Liver (tissue), 9 donors: ENCODE data around the gene GALNT6. TPM values are rescaled to one million over a fixed set of nuclear protein-coding genes. Genes with fewer than 3 reads are reported as not detected.

Source experiments
- DNase-seq: peaks from one replicate; pipeline ENCODE4 v3.0.0-alpha.2; 2017; ENCODE audit warnings: low spot score
- H3K27ac ChIP-seq, 2 donors: one replicate each; pipeline ENCODE4 v1.7.0; 2013; ENCODE audit warnings: inconsistent platforms in 2 of 2, low read length in 2 of 2, control low read depth in 1 of 2, low read depth in 1 of 2, mild to moderate bottlenecking in 1 of 2
- H3K27me3 ChIP-seq, 4 donors: one replicate each; pipeline versions ENCODE4 v1.6.1 to v1.7.0; 2013; ENCODE audit warnings: low read length in 3 of 4, inconsistent platforms in 1 of 4, mild to moderate bottlenecking in 1 of 4, moderate library complexity in 1 of 4; ENCODE audit not compliant: control insufficient read depth in 4 of 4, insufficient read depth in 4 of 4
- H3K36me3 ChIP-seq, 4 donors: one replicate each; pipeline versions ENCODE4 v1.6.1 to v1.7.0; 2013; ENCODE audit warnings: low read length in 3 of 4, mild to moderate bottlenecking in 3 of 4, low read depth in 1 of 4, moderate library complexity in 1 of 4; ENCODE audit not compliant: control insufficient read depth in 4 of 4, insufficient read depth in 3 of 4
- H3K4me1 ChIP-seq, 4 donors: one replicate each; pipeline versions ENCODE4 v1.6.1 to v1.7.0; 2013; ENCODE audit warnings: low read length in 3 of 4, mild to moderate bottlenecking in 3 of 4, moderate library complexity in 1 of 4; ENCODE audit not compliant: control insufficient read depth in 4 of 4, insufficient read depth in 4 of 4
- H3K4me3 ChIP-seq, 3 donors: one replicate each; pipeline versions ENCODE4 v1.6.1 to v1.7.0; 2013; ENCODE audit warnings: low read length in 3 of 3, control low read depth in 1 of 3, low read depth in 1 of 3, mild to moderate bottlenecking in 1 of 3
- H3K9ac ChIP-seq, 2 donors: one replicate each; pipeline ENCODE4 v1.7.0; 2013; ENCODE audit warnings: low read length in 2 of 2, mild to moderate bottlenecking in 2 of 2, moderate library complexity in 2 of 2, control low read depth in 1 of 2, low read depth in 1 of 2
- H3K9me3 ChIP-seq, 4 donors: one replicate each; pipeline versions ENCODE4 v1.6.1 to v1.7.0; 2013; ENCODE audit warnings: low read length in 3 of 4; ENCODE audit not compliant: control insufficient read depth in 4 of 4
- ATF3 ChIP-seq: IDR thresholded peaks from 2 replicates; pipeline ENCODE4 v1.6.1; 2016; ENCODE audit warnings: antibody characterized with exemption
- CTCF ChIP-seq: fragments of 150-350 bp; IDR thresholded peaks from 2 replicates; pipeline ENCODE4 v1.5.1; 2017; ENCODE audit warnings: improper control_type of control experiment, low read depth, low read length; ENCODE audit not compliant: missing input control
- EGR1 ChIP-seq, 2 donors: IDR thresholded peaks; 2 replicates each; pipeline ENCODE4 v1.6.1; 2016 to 2018; ENCODE audit warnings: antibody characterized with exemption in 2 of 2, low read depth in 2 of 2
- FOXA1 ChIP-seq: IDR thresholded peaks from 2 replicates; pipeline ENCODE4 v1.6.1; 2016; ENCODE audit warnings: antibody characterized with exemption
- FOXA2 ChIP-seq: IDR thresholded peaks from 2 replicates; pipeline ENCODE4 v1.6.1; 2016; ENCODE audit warnings: antibody characterized with exemption
- GABPA ChIP-seq, 2 donors: IDR thresholded peaks in 1 of 2; conservative IDR thresholded peaks in 1 of 2; 2 replicates each; pipeline ENCODE4 v1.6.1; 2016; ENCODE audit warnings: antibody characterized with exemption in 2 of 2, mild to moderate bottlenecking in 1 of 2, moderate library complexity in 1 of 2
- HNF4A ChIP-seq, 2 donors: conservative IDR thresholded peaks; 2 replicates each; pipeline ENCODE4 v1.6.1; 2016; ENCODE audit warnings: antibody characterized with exemption in 2 of 2, mild to moderate bottlenecking in 2 of 2
- HNF4G ChIP-seq: IDR thresholded peaks from 2 replicates; pipeline ENCODE4 v1.6.1; 2016; ENCODE audit warnings: antibody characterized with exemption
- JUND ChIP-seq, 2 donors: IDR thresholded peaks; 2 replicates each; pipeline ENCODE4 v1.6.1; 2016; ENCODE audit warnings: antibody characterized with exemption in 2 of 2
- MAX ChIP-seq: IDR thresholded peaks from 2 replicates; pipeline ENCODE4 v1.6.1; 2016; ENCODE audit warnings: antibody characterized with exemption
- NR2F2 ChIP-seq: IDR thresholded peaks from 2 replicates; pipeline ENCODE4 v1.6.1; 2016; ENCODE audit warnings: antibody characterized with exemption
- RAD21 ChIP-seq, 2 donors: IDR thresholded peaks; 2 replicates each; pipeline ENCODE4 v1.6.1; 2016; ENCODE audit warnings: antibody characterized with exemption in 2 of 2, mild to moderate bottlenecking in 2 of 2
- REST ChIP-seq: IDR thresholded peaks from 2 replicates; pipeline ENCODE4 v1.6.1; 2016; ENCODE audit warnings: antibody characterized with exemption, mild to moderate bottlenecking
- RXRA ChIP-seq, 2 donors: IDR thresholded peaks; 2 replicates each; pipeline ENCODE4 v1.6.1; 2017 to 2018; ENCODE audit warnings: antibody characterized with exemption in 2 of 2, mild to moderate bottlenecking in 1 of 2
- SP1 ChIP-seq: IDR thresholded peaks from 2 replicates; pipeline ENCODE4 v1.6.1; 2018; ENCODE audit warnings: antibody characterized with exemption, mild to moderate bottlenecking
- TAF1 ChIP-seq: conservative IDR thresholded peaks from 2 replicates; pipeline ENCODE4 v1.6.1; 2016; ENCODE audit warnings: antibody characterized with exemption, mild to moderate bottlenecking
- YY1 ChIP-seq: IDR thresholded peaks from 2 replicates; pipeline ENCODE4 v1.6.1; 2016; ENCODE audit warnings: antibody characterized with exemption, mild to moderate bottlenecking
- ZBTB33 ChIP-seq: IDR thresholded peaks from 2 replicates; pipeline ENCODE4 v1.6.1; 2016; ENCODE audit warnings: antibody characterized with exemption
- WGBS: extraction: QIAGEN DNeasy Blood & Tissue Kit; methylation state at CpG from one replicate; pipeline ENCODE4 v1.1.7; 2013; 5-methylcytosine and 5-hydroxymethylcytosine counted together
- polyA plus RNA-seq, 2 donors: library from polyadenylated mRNA; stranded (reverse) in 1 of 2; unstranded in 1 of 2; fragments of 200-250 nt in 1 of 2; fragments of >200 nt in 1 of 2; fragmentation: Nextera tagmentation in 1 of 2; extraction: Ambion mirVana in 1 of 2; gene quantifications; one replicate each; pipeline versions ENCODE4 v1.2.1 to v1.2.3, GENCODE V29; 2013 to 2015
- total RNA-seq, 2 donors: library from RNA; depleted of rRNA; stranded (reverse); fragments of >200 nt; gene quantifications; one replicate each; pipeline ENCODE4 v1.2.3, GENCODE V29; 2014
- donor health status: healthy.
- donor health status: healthy.
- donor health status: healthy.
- donor health status: healthy.
- donor health status: healthy.

Gene GALNT6
- total and polyA plus RNA-seq, 4 donors = 0.40 to 24.1 (median 1.2) TPM

GRCh38 chr12:51323317-51323960 lies 67.8 kb downstream of the GALNT6 start (continued):
- TF ChIP-seq ZBTB33 (no peak), YY1 (no peak)

- DNase-seq = no peak
- H3K9ac ChIP-seq = peak overlapping the region in 1 of 2 donors; percentile 57
- no peak overlapping the region for H3K4me3 ChIP-seq
- H3K4me1 ChIP-seq = peaks cover 0 to 5% (median 2%) of the 10 kb centered on the region in 4 donors
- no peak for TF ChIP-seq ATF3
- H3K27me3 ChIP-seq = no peaks in the 10 kb centered on the region
- no peaks in the 10 kb centered on the region for H3K36me3 ChIP-seq
- WGBS = 88% methylated on average over 5 of the region's 5 CpGs
- H3K9me3 ChIP-seq = no peaks in the 10 kb centered on the region
- no peak overlapping the region for H3K27ac ChIP-seq
Measured at GRCh38 chr12:51322452-51322851, 68.8 kb downstream of the GALNT6 start.

GRCh38 chr12:51321882-51322281 lies 69.3 kb downstream of the GALNT6 start:
- DNase-seq = no peak
- peaks cover 0 to 5% (median 2%) of the 10 kb centered on the region in 4 donors for H3K4me1 ChIP-seq

More at GRCh38 chr12:51321882-51322281, 69.3 kb downstream of the GALNT6 start:
- Histone ChIP-seq H3K9me3 (no peaks in the 10 kb centered on the region), H3K9ac (no peak overlapping the region), H3K36me3 (no peaks in the 10 kb centered on the region), H3K4me3 (no peak overlapping the region), H3K27ac (no peak overlapping the region), H3K27me3 (no peaks in the 10 kb centered on the region)
- WGBS = 71% methylated on average over 3 of the region's 3 CpGs
- TF ChIP-seq FOXA1 = no peak
- no peak for TF ChIP-seq RXRA (IDR thresholded peaks at IDR 0.05)
- TF ChIP-seq SP1 = no peak
- TF ChIP-seq FOXA2 = no peak
- no peak for TF ChIP-seq ATF3
- TF ChIP-seq TAF1 = no peak
- TF ChIP-seq MAX = no peak
- TF ChIP-seq EGR1 (IDR thresholded peaks at IDR 0.05; ENCODE audit: low read depth in 2 of 2) = no peak
- TF ChIP-seq JUND (IDR thresholded peaks at IDR 0.05) = no peak
- TF ChIP-seq ZBTB33 = no peak
- TF ChIP-seq NR2F2 = no peak
- TF ChIP-seq GABPA (IDR thresholded peaks at IDR 0.05 in 1 of 2, conservative IDR thresholded peaks at IDR 0.05 in 1 of 2) = no peak
- TF ChIP-seq YY1 = no peak
- TF ChIP-seq CTCF = no peak
- TF ChIP-seq HNF4A (conservative IDR thresholded peaks at IDR 0.05) = no peak
- TF ChIP-seq RAD21 (IDR thresholded peaks at IDR 0.05) = no peak
- TF ChIP-seq REST = no peak
- no peak for TF ChIP-seq HNF4G
